Measurements from ENCODE around the gene IGF1. TPM values are rescaled to one million over a fixed set of nuclear protein-coding genes. Genes with fewer than 3 reads are reported as not detected.

IGF1 gene
- total RNA-seq, 1 donor from 2014 or later = 10.9 TPM

- intact Hi-C loops (cut with DNase I) = no loop called here
- ATAC-seq (no peak), DNase-seq (ENCODE audit: missing footprints) (no peak)
Measured at GRCh38 chr12:102503056-102503681, 22.8 kb upstream of the IGF1 start.

DNA sequence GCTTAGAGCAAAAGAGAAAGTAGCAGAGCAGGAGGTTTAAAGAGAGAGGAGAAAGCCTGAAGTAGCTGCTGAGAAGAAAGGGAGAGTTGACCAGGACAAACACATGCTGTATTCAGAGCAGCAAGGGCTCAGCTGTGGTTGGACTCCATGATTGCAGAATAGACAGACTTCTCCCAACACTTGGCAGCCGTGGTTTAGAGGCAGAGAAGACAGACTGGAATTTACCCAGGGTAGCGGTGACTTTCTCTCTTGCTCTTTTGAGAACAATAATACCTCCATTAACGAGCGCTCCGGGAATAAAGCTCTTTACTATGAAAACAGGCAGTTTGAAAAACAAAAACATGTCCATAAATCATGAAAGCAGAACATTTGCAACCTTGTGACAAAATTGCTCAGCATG, 21.4 kb upstream of the IGF1 start:
- intact Hi-C loops (cut with DNase I) = no loop called here
- DNase-seq (ENCODE audit: missing footprints) = no peak
- no peak for ATAC-seq

DNA sequence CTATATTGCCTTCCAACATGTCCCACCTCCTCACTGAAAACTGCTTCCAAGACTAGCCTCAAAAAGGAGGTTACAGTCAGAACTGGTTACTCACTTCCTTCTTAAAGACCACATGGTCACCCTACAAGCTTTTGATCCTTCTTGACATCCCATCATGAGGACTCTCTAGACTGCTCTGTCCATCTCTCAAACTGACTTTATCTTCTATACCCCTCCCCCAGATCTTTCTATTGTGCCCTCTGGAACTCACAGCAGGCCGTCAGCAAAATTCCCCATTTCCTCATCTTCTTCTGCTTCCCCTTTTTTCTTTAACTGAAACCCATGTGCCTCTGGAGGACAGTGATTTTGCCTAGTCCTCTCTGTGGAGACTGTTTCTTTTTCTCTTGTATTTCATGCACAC, 18.1 kb upstream of the IGF1 start:
- peak; percentile 50 for ATAC-seq
- intact Hi-C loops (cut with DNase I) = no loop called here
- DNase-seq (ENCODE audit: missing footprints) = no peak

DNA sequence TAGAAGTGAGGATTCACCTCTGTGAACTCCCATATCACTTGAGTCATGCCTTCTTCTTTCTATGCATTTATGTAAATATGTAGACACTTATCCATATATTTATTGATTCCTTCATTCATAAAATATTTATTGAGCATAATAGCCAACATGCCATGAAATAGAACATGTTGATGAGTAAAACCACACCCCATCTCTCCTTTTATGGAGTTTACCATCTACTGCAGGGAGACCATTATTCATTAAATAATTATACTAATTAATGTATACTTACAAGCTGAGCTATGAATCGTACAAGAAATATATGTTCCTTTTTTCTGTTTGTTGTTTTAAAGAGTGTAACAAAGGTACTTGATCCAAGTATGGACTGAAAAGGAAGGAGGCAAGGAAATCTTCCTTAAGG, 17.4 kb upstream of the IGF1 start:
- DNase-seq (ENCODE audit: missing footprints) (no peak), ATAC-seq (no peak)
- intact Hi-C loops (cut with DNase I) = no loop called here

DNA sequence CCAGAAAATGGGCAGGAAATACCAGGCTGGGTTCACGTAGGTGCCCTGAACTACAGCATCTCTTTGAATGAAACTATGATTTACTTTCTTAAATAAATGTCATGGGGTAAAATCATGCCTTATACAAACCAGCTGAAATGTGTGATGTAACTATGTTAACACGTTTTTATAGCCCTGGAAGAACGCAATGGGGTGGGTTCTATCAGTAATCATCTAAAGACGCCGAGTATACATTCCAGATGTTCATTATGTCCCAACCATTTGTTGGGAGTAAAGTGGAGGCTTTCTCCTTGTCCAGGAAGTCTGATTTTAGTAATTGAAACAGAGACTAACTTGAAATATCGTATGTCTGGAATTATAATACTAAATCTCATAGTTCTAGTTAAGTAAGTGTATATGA, 16.2 kb upstream of the IGF1 start:
- intact Hi-C loops (cut with DNase I) = no loop called here
- no peak for DNase-seq (ENCODE audit: missing footprints)
- ATAC-seq = no peak

DNA sequence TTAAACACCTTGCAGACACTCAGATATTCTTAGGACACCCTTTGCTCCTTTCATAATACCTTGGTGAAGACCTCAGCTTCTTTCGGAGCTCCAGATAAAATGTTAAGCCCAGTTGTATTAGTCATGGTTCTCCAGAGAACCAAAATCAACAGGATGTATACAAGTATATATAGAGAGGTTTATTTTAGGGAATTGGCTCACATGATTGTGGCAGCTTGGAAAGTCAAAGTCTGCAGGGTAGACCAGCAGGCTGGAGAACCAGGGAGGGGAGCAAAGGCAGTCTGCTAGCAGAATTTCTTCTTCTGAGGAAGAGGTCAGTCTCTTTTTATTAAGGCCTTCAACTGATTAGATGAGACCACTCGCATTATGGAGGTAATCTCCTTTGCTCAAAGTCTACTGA, 6.9 kb upstream of the IGF1 start:
- DNase-seq (ENCODE audit: missing footprints) = no peak
- ATAC-seq = no peak
- intact Hi-C loops (cut with DNase I) = no loop called here

DNA sequence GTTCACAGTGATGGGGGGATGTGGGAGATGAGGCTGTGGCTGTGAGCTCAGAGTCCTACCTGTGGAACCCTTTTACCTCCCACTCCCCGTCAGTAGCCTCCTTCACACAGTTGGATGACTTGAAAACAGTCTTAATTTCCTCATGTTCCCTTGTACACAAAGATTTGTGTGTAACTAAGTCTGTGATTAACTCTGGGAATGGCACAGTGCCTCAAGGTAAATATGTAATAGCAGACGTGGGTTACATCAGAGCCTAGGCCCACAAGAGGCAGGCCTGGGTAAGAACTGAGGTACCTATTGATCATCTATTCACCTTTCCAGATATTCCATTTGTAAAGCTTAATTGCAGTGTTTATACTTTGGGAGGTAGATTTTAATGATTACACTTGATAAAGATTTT, 5.8 kb upstream of the IGF1 start:
- DNase-seq (ENCODE audit: missing footprints) = no peak
- intact Hi-C loops (cut with DNase I) = no loop called here
- ATAC-seq = no peak

- DNase-seq (ENCODE audit: missing footprints) (no peak), ATAC-seq (peak; percentile 51)
- intact Hi-C loops (cut with DNase I) = loop anchor here (2.0 to 5.0 kb wide), 2 partner anchors 318 to 547 kb away; no protein-coding TSS in a partner anchor
Measured at GRCh38 chr12:102484428-102484958, 4.1 kb upstream of the IGF1 start.

DNA sequence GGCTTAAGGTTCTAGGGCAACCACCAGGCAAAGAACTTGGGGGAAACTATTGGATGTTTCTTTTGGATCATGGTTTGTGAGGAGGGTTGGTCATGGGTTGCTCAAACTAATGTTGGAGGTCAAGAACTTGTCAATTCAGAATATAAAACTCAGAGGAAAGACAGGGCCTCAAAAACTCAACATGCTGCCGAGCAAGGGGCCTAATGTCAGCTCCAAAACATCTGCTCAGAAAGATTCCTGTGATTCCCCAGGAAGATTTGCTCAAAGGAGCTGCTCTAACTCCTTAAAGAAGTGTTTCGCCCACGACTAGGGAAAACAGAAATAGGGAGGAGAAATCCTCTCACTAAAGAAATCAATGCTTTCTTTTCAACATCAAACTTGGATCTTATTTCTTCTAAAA, 3.7 kb upstream of the IGF1 start:
- DNase-seq (ENCODE audit: missing footprints) = no peak
- ATAC-seq = no peak
- intact Hi-C loops (cut with DNase I) = loop anchor here (2.0 to 5.0 kb wide), 2 partner anchors 317 to 547 kb away; no protein-coding TSS in a partner anchor

GRCh38 chr12:102483466-102483865, 3.1 kb upstream of the IGF1 start:
- ATAC-seq = no peak
- no peak for DNase-seq (ENCODE audit: missing footprints)
- intact Hi-C loops (cut with DNase I) = loop anchor here (5.0 kb wide), 1 partner anchor 546 kb away; no protein-coding TSS in a partner anchor

GRCh38 chr12:102481705-102482425, 1.5 kb upstream of the IGF1 start:
- no peak for DNase-seq (ENCODE audit: missing footprints)
- intact Hi-C loops (cut with DNase I) = loop anchor here (5.0 kb wide), 1 partner anchor 545 kb away; no protein-coding TSS in a partner anchor
- ATAC-seq = no peak

DNA sequence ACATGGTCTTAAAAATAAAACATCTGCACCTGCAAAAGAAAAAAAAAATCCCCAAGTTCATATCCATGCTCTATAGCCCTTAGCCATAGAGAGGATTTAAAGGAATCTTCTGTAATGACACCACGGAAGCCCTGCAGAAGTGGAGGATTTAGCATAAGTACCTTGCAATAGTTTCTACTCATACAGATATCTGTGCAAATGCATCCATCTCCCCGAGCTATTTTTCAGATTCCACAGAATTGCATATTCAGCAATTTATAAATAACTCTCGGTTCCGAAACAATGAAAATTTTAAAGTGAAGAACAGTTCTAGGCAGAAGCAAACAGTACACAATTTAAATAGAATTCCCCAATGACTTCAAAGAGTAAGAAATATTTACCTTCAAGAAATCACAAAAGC, 424 bp downstream of the IGF1 start:
- intact Hi-C loops (cut with DNase I) = loop anchor here (5.0 kb wide), 1 partner anchor 543 kb away; no protein-coding TSS in a partner anchor
- no peak for ATAC-seq
- no peak for DNase-seq (ENCODE audit: missing footprints)

GRCh38 chr12:102479099-102479885, 1.1 kb downstream of the IGF1 start:
- DNase-seq (ENCODE audit: missing footprints) (no peak), ATAC-seq (peak; percentile 12)
- intact Hi-C loops (cut with DNase I) = no loop called here

DNA sequence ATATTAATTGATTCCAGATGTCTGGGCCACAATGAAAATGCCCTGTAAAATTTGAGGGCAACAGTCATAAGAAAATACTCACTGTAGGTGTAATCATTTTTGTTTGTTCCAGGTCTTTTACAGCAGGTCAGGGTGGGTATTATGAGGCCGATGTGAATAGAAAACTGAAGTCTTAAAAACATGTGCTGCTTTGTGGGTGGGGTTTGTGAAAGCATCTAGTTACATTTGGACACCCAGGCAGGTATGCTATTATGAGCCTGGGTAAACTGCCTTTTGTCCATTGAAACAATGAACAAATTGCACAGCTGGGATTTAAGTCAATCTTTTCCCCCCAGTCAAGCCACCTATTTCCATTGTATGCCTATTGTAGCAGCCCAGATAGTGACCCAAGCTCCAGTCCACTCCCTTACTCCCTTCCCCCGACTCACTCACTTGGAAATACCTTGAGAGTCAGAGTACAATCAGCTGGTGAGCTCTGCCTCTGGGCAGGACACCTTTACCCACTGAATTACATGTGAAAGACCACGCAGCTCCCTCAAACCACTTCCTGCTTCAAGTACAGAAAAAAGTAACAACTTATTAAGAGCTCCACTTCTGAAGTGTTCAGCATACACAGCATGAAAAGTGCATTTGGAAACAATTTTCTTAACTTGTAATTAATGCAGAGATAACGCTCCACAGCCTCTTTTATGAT, 1.8 kb downstream of the IGF1 start:
- ATAC-seq (no peak), DNase-seq (ENCODE audit: missing footprints) (no peak)
- intact Hi-C loops (cut with DNase I) = no loop called here

GRCh38 chr12:102475355-102475754, 5.0 kb downstream of the IGF1 start:
- intact Hi-C loops (cut with DNase I) = no loop called here
- no peak for DNase-seq (ENCODE audit: missing footprints)
- no peak for ATAC-seq

DNA sequence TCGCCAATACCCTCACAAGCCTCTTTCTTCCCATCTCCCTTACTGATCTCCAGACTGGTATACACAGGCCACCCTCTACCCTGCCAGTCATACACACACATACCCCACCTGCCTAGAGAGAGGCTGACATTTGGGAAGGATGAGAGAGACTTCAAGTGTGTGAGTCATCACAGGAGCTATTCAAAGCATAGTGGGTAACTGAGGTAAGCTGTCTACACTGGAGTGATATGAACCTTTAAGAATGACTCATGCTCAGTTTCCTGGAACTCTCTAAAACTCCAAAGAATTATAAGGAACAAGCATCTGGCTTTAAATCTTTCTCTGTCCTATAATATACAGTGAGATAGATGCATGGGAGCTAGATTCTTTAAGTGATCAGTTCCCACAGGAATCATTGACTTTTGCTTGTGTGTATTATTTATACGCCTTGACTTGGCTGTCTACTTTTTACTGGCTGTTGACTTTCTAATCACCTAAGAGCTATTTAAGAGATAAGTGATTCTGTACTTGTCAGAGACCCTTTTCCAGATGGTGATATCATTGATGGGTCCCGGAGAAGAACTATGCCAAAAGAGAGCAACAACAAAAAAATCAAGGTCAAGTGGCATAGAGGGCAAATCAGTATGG, 5.8 kb downstream of the IGF1 start:
- DNase-seq (ENCODE audit: missing footprints) (no peak), ATAC-seq (peak; percentile 22)
- intact Hi-C loops (cut with DNase I) = no loop called here

- ATAC-seq = no peak
- intact Hi-C loops (cut with DNase I) = no loop called here
- no peak for DNase-seq (ENCODE audit: missing footprints)
Measured at GRCh38 chr12:102472496-102472895, 7.9 kb downstream of the IGF1 start.

DNA sequence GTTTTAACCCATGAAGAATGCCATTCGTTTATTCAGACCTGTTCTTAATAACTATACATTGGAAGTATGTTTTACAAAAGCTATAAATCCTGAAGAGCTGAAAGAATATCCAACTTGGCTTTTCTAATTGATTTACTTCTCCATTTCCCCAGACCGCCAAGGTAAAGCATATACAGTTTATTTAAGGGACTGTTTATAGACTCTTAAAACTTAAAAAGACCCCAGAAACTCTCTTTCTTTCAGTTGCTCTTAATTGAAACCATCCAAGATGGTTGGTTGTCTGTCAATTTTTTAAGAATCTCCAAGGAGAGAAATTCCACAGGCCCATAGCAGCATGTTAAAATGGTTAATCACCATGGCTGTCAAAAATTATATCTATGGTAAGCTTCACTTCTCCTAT, 8.8 kb downstream of the IGF1 start:
- intact Hi-C loops (cut with DNase I) = no loop called here
- ATAC-seq (no peak), DNase-seq (ENCODE audit: missing footprints) (no peak)

Data from Right ventricle myocardium inferior (tissue), 1 donor.